Suprapubic skin (tissue), 4 donors: ENCODE data around the gene PHACTR4. TPM values are rescaled to one million over a fixed set of nuclear protein-coding genes. Genes with fewer than 3 reads are reported as not detected.
A peak's percentile ranks its signal among the peaks of the same experiment; 100 is the strongest.

Experiments used
- DNase-seq, 2 donors: peaks; one replicate each; pipeline ENCODE4 v3.0.0-alpha.2; 2019; ENCODE audit warnings: low spot score in 2 of 2
- H3K27ac ChIP-seq: fragments of 200-600 bp; sonication (generic); one replicate; pipeline ENCODE4 v1.5.1; 2019
- H3K27me3 ChIP-seq: fragments of 200-600 bp; sonication (generic); one replicate; pipeline ENCODE4 v1.5.1; 2019
- H3K36me3 ChIP-seq: fragments of 200-600 bp; sonication (generic); one replicate; pipeline ENCODE4 v1.5.1; 2019
- H3K4me1 ChIP-seq: fragments of 200-600 bp; sonication (generic); one replicate; pipeline ENCODE4 v1.5.1; 2019
- H3K4me3 ChIP-seq: fragments of 200-600 bp; sonication (generic); one replicate; pipeline ENCODE4 v1.5.1; 2019; ENCODE audit warnings: mild to moderate bottlenecking
- H3K9me3 ChIP-seq: fragments of 200-600 bp; sonication (generic); one replicate; pipeline ENCODE4 v1.5.1; 2019
- CTCF ChIP-seq, 2 donors: fragments of 200-600 bp in 1 of 2; fragments of 450-650 bp in 1 of 2; sonication (generic) in 1 of 2; IDR thresholded peaks; one replicate each; pipeline ENCODE4 v1.5.1; 2016 to 2019; ENCODE audit warnings: antibody characterized with exemption in 2 of 2, mild to moderate bottlenecking in 1 of 2, moderate library complexity in 1 of 2
- EP300 ChIP-seq: sonication (generic); formaldehyde crosslinking; IDR thresholded peaks from one replicate; pipeline ENCODE4 v1.6.1; 2017; ENCODE audit warnings: antibody characterized with exemption
- POLR2A ChIP-seq, 2 donors: fragments of 450-650 bp; IDR thresholded peaks; one replicate each; pipeline ENCODE4 v1.6.1; 2017; ENCODE audit warnings: antibody characterized with exemption in 2 of 2, mild to moderate bottlenecking in 2 of 2, moderate library complexity in 2 of 2
- POLR2AphosphoS5 ChIP-seq, 3 donors: sonication (generic); formaldehyde crosslinking; IDR thresholded peaks; one replicate each; pipeline ENCODE4 v1.6.1; 2017; ENCODE audit warnings: antibody characterized with exemption in 3 of 3
- WGBS: methylation state at CpG from one replicate; pipeline ENCODE4 v1.1.5; 2018; 5-methylcytosine and 5-hydroxymethylcytosine counted together
- total RNA-seq, 4 donors: library from RNA; depleted of rRNA; stranded (reverse); fragments of >200 nt; gene quantifications; one replicate each; pipeline ENCODE4 v1.1.0, GENCODE V29; 2016

The PHACTR4 gene
- total RNA-seq, 4 donors from 2014 or later: 29.0 to 64.2 (median 47.5) TPM

DNA sequence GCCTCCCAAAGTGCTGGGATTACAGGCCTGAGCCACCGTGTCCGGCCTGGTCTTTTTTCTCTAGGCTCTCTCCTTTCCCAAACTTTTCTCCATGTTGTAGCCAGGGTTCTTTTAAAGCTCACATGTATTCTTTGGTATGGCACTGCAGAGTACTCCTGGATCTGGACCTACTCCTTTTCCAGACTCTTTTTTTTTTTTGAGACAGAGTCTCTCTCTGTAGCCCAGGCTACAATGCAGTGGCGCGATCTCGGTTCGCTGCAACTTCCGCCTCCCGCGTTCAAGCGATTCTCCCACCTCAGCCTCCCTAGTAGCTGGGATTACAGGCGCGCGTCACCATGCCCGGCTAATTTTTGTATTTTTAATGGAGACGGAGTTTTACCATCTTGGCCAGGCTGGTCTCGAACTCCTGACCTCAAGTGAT lies 41.3 kb upstream of the PHACTR4 start:
- TF ChIP-seq POLR2AphosphoS5 (IDR thresholded peaks at IDR 0.05) (no peak), POLR2A (IDR thresholded peaks at IDR 0.05) (no peak), CTCF (IDR thresholded peaks at IDR 0.05) (no peak), EP300 (no peak)
- DNase-seq: no peak

GRCh38 chr1:28329395-28330153 lies 40.0 kb upstream of the PHACTR4 start:
- H3K27ac ChIP-seq: peak overlapping the region; percentile 87
- DNase-seq: peak in 1 of 2 donors; percentile 71
- peaks cover 21% of the 10 kb centered on the region for H3K4me1 ChIP-seq
- no peaks in the 10 kb centered on the region for H3K27me3 ChIP-seq
- TF ChIP-seq POLR2AphosphoS5 (IDR thresholded peaks at IDR 0.05) (no peak), POLR2A (IDR thresholded peaks at IDR 0.05) (no peak), EP300 (no peak), CTCF (IDR thresholded peaks at IDR 0.05) (peak in 1 of 2 donors; percentile 16)
- WGBS: 37% methylated on average over 29 of the region's 29 CpGs
- H3K9me3 ChIP-seq: no peaks in the 10 kb centered on the region
- H3K4me3 ChIP-seq: peak overlapping the region; percentile 73
- peaks cover 34% of the 10 kb centered on the region for H3K36me3 ChIP-seq

More for the DNA sequence above, 41.3 kb upstream of the PHACTR4 start:
- peak overlapping the region; percentile 73 for H3K4me3 ChIP-seq
- peak overlapping the region; percentile 87 for H3K27ac ChIP-seq
- no peaks in the 10 kb centered on the region for H3K9me3 ChIP-seq
- 75% methylated on average over 16 of the region's 16 CpGs for WGBS
- no peaks in the 10 kb centered on the region for H3K27me3 ChIP-seq
- H3K4me1 ChIP-seq: peaks cover 21% of the 10 kb centered on the region
- peaks cover 21% of the 10 kb centered on the region for H3K36me3 ChIP-seq

GRCh38 chr1:28338897-28339296 lies 30.6 kb upstream of the PHACTR4 start:
- H3K4me1 ChIP-seq: no peaks in the 10 kb centered on the region
- no peak for DNase-seq
- TF ChIP-seq EP300: no peak
- TF ChIP-seq CTCF (IDR thresholded peaks at IDR 0.05): no peak
- no peak for TF ChIP-seq POLR2AphosphoS5 (IDR thresholded peaks at IDR 0.05)
- no peak for TF ChIP-seq POLR2A (IDR thresholded peaks at IDR 0.05)
- peaks cover 30% of the 10 kb centered on the region for H3K36me3 ChIP-seq
- no peak overlapping the region for H3K4me3 ChIP-seq
- WGBS: 96% methylated on average over 3 of the region's 3 CpGs
- H3K27me3 ChIP-seq: no peaks in the 10 kb centered on the region
- H3K27ac ChIP-seq: no peak overlapping the region
- no peaks in the 10 kb centered on the region for H3K9me3 ChIP-seq

DNA sequence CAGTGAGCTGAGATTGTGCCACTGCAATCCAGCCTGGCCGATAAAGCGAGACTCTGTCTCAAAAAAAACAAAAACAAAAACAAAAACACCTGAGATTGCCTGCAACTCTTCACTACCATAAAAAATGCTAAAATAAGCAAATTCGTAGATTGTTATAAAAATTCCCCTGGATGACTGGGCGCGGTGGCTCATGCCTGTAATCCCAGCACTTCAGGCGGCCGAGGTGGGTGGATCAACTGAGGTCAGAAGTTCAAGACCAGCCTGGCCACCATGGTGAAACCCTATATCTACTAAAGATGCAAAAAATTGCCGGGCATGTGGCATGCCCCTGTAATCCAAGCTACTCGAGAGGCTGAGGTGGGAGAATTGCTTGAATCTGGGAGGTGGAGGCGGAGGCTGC lies 30.0 kb upstream of the PHACTR4 start:
- no peak overlapping the region for H3K4me3 ChIP-seq
- no peak overlapping the region for H3K27ac ChIP-seq
- TF ChIP-seq POLR2A (IDR thresholded peaks at IDR 0.05): no peak
- H3K27me3 ChIP-seq: no peaks in the 10 kb centered on the region
- no peaks in the 10 kb centered on the region for H3K9me3 ChIP-seq
- WGBS: 95% methylated on average over 10 of the region's 10 CpGs
- no peak for DNase-seq
- H3K4me1 ChIP-seq: no peaks in the 10 kb centered on the region
- peaks cover 23% of the 10 kb centered on the region for H3K36me3 ChIP-seq

DNA sequence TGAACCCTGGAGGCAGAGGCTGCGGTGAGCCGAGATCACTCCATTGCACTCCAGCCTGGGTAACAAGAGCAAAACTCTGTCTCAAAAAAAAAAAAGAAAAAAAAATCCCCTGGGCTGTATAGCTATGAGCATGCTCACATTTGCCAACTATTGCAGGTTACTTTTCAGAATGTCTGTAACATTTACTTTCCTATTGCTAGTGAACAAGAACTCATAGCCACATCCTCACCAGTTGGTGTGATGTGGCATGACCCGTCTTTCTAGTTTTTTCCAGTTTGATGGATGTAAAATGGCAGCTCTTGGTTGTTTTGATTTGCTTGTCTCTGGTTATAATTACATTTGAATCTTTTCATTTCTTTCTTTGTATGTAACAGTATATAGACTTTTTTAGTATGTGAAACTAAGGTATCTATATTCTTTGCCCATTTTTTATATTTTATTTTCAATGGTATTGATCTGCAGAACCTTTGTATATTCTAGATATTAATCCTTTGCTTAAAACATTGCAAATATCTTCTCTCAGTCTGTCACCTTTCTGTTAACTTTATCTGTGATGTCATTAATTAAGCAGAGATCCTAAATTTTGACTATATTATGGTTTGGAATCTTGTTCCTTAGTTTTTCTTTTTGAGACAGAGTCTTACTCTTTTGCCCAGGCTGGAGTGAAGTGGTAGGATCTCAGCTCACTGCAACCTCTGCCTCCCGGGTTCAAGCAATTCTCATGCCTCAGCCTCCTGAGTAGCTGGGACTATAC lies 29.1 kb upstream of the PHACTR4 start:
- no peak for DNase-seq
- Histone ChIP-seq H3K36me3 (peaks cover 15% of the 10 kb centered on the region), H3K9me3 (no peaks in the 10 kb centered on the region), H3K4me1 (no peaks in the 10 kb centered on the region), H3K27me3 (no peaks in the 10 kb centered on the region), H3K27ac (no peak overlapping the region), H3K4me3 (no peak overlapping the region)
- TF ChIP-seq EP300: no peak
- TF ChIP-seq POLR2AphosphoS5 (IDR thresholded peaks at IDR 0.05): no peak
- TF ChIP-seq POLR2A (IDR thresholded peaks at IDR 0.05): no peak
- TF ChIP-seq CTCF (IDR thresholded peaks at IDR 0.05): no peak
- WGBS: 82% methylated on average over 4 of the region's 4 CpGs
